HFF-Myc (cell line): ENCODE measurements around the gene TMPRSS11A.

Source experiments
- DNase-seq: peaks from one replicate; pipeline ENCODE4 v3.0.0-alpha.2; 2011; ENCODE audit warnings: low read depth; ENCODE audit errors: extremely low read depth
- H3K4me3 ChIP-seq: replicated peaks from 2 replicates; pipeline ENCODE4 v1.5.1; 2011; ENCODE audit warnings: low read depth, mild to moderate bottlenecking, control low read depth, low read length
- CTCF ChIP-seq: IDR thresholded peaks from 2 replicates; pipeline ENCODE4 v1.5.1; 2012; ENCODE audit warnings: mild to moderate bottlenecking, low read depth, low read length, control low read depth; ENCODE audit errors: missing control alignments

Gene TMPRSS11A

GRCh38 chr4:67910585-67910905 lies 52.7 kb downstream of the TMPRSS11A start:
- no peak overlapping the region for H3K4me3 ChIP-seq
- no peak for DNase-seq
- no peak for TF ChIP-seq CTCF

- peak; percentile 37 for TF ChIP-seq CTCF
- H3K4me3 ChIP-seq: no peak overlapping the region
- no peak for DNase-seq
These were observed 53.2 kb downstream of the TMPRSS11A start for GRCh38 chr4:67909905-67910584.

GRCh38 chr4:67907650-67908049 lies 55.6 kb downstream of the TMPRSS11A start:
- TF ChIP-seq CTCF: no peak
- DNase-seq: no peak
- H3K4me3 ChIP-seq: no peak overlapping the region

- no peak for TF ChIP-seq CTCF
- DNase-seq: no peak
- H3K4me3 ChIP-seq: no peak overlapping the region
These were observed 64.2 kb downstream of the TMPRSS11A start for GRCh38 chr4:67899096-67899495.

- no peak overlapping the region for H3K4me3 ChIP-seq
- DNase-seq: no peak
- no peak for TF ChIP-seq CTCF
These were observed 65.6 kb downstream of the TMPRSS11A start for GRCh38 chr4:67897686-67898085.

GRCh38 chr4:67896421-67897065 lies 66.8 kb downstream of the TMPRSS11A start:
- no peak for TF ChIP-seq CTCF
- DNase-seq: no peak

More at GRCh38 chr4:67896421-67897065, 66.8 kb downstream of the TMPRSS11A start:
- H3K4me3 ChIP-seq: no peak overlapping the region
